Measurements from ENCODE around the gene PTCHD1.

PTCHD1 gene

DNA sequence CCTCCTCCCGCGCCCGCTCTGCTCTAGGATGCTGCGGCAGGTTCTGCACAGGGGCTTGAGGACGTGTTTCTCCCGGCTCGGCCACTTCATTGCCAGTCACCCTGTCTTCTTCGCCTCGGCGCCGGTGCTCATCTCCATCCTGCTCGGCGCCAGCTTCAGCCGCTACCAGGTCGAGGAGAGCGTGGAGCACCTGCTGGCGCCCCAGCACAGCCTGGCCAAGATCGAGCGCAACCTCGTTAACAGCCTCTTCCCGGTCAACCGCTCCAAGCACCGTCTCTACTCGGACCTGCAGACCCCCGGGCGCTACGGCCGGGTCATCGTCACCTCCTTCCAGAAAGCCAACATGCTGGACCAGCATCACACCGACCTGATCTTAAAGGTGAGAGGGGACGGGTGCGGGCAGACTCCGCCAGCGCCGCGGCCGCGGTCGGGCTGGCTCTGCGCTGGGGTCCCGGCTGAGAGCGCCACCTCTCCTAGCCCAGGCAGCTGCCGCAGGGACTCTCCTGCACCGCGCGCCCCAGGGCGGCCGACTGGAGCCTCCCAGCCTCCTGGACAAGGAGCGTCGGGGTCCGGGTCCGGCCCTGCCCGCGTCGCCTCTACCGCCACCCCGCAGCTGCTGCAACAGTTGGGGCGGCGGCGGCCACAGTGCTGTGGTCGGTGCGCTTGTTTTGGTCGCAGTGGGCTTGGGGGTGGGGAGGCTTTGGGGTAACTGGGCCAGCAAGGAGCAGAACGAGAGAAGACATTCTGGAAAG, at the start of gene PTCHD1:
Gene PTCHD1, plus strand, starts transcription at position 2 of the 752 bp plus-strand sequence. Its CDS starts 27 bp downstream, at position 29.
- no peak for DNase-seq (ENCODE audit: low read depth in 2 of 2)

DNA sequence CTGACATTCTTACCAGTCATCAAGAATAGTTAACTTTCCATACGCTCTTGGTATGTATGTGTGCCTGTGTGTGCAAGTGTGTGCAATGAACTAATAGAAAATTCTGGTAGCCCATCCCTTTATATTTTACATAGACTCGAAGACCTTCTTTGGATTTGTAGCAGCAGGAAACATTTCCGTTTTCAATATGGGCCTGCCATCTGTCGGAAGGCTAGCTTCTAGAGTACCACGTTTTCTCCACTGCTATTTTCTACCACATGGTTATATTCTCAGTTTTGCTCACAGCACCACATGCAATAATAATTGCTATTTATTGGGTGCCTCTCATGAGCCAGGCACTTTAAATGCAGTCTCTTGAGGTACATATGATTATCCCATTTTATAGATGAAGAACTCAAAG, 47.9 kb upstream of the PTCHD1 start:
- no peak for DNase-seq (ENCODE audit: low read depth in 2 of 2)

DNA sequence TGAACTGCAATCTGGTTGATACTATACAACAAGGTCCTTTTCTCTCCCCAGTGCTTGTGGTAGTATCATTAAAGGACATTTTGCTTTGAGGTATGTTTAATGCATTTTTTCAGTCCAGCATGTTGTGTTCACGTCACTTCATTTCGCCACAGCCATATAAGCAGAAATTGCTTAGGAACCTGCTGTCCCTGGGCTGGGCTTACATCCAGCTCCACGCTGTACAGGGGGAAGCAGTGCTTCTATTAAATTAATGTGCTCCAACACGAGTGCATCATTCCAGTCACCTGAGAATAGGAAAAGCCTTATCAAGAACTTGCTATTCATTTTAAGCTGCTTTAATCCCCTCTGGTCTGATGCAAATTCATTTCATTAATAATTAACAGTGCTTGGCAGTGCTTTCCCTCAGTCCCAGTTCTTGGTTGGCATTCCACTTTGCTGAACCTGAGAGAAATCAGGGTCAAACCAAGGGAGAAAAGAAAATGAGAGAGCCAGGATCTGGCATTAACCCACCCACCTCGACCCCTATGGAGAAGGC, 47.4 kb upstream of the PTCHD1 start:
- DNase-seq (ENCODE audit: low read depth in 2 of 2): no peak

DNA sequence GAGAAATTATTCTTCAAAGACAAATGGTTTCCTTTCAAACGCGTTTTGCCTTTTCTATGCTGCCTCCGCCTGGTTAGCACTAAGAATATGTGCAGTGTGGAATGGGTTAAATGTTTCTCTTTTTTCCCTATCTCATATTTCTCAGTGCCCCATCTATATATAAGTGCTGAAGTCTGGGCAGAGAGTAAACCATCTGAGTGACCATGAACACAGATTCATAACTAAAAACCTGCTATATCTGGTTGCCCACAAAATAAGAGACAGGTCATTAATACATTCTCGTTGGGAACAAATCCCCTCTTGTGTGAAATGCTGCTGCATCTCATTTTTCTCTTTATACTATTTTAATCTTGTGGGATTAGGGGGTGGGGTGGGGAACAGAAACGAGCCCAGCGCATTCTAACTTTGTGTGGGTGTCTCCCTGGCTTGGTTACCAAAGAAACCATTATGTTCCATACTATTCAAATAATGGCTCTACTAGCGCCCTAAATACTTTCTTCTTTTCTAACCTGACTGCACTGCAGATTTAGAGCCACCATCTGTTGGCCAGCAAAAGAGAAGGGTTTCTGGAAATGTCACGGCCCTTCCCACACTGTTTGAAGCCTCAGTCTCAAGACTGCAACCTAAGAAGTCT, 42.2 kb upstream of the PTCHD1 start:
- DNase-seq (ENCODE audit: low read depth in 2 of 2): no peak

DNA sequence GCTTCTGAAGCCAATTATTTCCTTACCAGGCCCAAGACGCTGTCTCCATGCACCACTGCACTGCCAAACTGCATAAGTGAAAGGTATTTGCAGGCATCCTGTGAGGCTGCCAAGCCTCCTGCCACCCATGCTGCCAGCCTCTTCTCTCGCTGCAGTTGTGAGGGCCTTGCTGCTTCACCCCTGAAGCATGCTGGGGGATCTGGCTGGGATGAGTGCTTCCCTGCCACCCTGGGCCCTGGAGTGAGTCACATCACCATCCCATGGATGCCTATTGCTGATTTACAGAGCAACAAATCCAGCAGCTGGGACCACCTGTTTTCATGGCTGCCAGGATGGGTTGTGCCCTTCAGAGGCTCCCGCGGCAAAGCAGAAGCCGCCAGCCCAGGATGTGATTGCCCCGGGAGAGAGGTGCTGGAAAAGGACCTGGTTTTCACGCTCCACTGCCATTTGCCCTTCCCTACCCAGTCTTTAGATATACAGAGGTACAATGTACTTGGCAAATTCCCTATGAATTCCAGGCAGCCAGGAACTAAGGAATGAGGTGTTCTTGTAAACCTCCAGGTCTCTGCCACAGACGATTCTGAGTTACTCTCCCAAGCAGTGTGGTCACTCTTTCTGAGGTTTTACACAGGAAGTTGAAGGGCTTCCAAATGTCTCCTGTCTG, 41.5 kb upstream of the PTCHD1 start:
- DNase-seq (ENCODE audit: low read depth in 2 of 2): no peak

DNA sequence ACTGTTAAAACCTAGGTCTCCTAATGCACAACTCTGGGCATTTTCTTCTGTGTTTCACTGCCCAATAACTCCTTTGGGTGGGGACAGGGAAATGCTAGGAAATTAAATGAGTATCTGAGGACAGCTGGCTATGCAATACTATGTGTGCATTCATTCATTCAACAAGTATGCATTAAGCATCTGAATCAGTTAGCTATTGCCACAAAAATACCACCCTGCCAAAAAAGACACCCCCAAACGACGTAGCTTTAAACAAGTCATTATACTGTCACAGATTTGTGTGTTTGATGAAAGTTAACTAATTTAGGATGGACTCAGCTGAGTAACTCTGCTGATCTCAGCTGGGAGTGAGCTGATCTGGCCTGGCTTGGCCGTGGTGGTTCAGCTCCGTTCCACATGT, 29.8 kb upstream of the PTCHD1 start:
- no peak for DNase-seq (ENCODE audit: low read depth in 2 of 2)

DNA sequence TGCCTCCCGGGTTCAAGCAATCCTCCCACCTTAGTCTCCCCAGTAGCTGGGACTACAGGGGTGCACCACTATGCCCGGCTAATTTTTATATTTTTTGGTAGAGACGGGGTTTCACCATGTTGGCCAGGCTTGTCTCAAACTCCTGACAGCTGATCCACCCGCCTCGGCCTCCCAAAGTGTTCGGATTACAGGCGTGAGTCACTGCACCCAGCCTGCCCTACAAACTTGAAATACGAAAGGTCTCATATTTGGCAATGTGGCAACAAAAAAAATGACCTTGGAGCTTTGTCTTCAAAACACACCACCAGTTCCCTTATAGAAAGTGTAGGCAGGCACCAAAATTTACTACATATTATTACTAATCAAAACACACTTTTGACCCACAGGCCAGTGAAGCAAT, 22.9 kb upstream of the PTCHD1 start:
- no peak for DNase-seq (ENCODE audit: low read depth in 2 of 2)

DNA sequence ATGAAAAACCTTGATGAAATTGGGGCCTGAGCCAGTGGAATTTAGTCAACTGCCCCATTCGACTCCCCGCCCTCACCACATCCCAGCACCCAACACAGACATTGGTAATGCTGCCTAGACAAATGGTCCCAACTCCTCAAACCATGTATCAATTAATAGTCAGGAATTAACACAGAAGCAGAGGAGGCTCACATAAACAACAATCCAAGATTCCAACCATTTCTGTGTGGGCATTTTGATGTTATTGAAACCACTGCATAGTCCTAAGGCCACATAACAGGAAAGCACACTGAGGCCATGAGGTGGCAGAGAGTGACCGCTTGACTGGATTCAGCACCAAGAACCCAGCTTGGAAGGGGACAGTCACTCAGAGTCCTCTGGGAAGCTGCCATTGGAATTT, 22.5 kb upstream of the PTCHD1 start:
- DNase-seq (ENCODE audit: low read depth in 2 of 2): no peak

DNA sequence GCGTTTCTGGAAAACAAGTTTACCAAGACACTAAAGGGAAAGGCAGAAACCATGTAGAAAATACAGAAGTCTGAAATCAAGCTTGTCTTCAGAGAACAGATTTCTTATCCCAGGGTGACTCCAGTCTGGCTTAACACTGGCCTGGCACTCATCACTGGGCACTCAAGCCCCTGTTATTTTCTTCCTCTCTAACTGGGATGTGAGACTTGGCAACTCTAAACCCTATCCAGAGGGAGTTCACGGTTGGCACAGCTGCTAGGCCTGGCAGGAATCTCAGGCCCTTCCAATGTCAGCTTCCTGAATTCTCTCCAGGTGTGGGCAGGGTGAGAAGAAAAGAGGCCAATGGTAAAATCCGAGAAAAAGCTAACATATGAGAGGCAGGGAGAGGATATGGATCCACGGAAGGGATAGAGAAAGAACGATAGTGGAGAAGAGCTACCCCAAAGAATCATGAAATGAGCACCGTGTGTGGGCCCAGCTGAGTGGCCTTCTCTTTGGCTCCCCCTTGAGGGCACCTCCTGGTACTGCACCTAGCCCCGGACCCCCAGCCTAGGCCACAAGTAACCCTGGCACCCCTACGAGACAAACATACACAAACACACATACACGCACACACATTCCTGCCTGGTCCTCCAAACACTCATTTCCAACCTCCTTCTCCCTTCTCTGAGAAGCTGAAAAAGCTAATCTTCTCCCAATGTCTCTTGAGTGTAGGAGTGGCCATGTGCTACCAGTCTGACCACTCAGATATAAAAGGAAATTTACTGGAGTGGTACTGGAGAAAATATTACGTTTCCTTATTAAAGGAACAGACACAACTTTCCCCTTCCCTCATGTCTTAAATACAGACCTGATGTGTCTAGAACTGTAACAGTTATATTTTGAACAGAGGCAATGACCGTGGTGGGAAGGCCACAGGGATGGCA, 16.6 kb upstream of the PTCHD1 start:
- DNase-seq (ENCODE audit: low read depth in 2 of 2): no peak

DNA sequence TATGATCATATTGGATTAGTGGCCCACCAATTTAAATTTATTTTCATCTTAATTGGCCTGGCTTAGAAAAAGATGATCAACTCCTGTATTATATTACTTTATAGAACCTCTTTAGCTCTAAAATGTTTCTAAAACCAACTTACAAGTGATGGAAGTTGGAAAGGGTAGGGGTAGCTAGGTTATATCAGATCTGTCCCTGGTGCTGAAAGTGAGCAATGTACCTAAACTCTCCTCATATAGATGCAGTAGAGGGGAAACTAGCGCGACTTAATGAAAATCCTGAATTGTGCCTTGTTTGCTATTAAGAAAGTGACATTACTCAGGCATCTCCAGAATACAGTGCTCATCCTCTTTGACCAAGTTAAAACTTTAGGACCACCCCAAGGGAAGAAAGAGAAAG, 7.5 kb upstream of the PTCHD1 start:
- DNase-seq (ENCODE audit: low read depth in 2 of 2): no peak

DNA sequence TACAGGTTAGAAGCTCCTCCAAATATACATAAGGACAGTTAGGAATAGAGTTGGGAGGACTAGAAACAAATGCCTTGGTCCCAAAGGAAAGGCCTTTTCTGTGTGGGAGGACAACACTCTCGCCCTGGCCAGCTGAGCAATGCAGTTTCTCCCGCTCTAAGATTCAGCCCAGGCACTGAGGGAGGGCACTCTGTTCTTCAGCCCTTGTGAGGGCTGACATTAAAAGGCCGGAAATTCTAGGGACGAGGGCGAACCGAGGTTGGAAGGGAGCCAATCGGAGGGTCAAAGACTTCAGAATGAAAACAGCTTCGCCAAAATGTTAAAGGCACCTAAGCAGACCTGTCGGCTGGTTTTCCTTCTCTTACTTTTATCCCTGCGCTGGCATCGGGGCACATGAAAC, 2.9 kb upstream of the PTCHD1 start:
- no peak for DNase-seq (ENCODE audit: low read depth in 2 of 2)

DNA sequence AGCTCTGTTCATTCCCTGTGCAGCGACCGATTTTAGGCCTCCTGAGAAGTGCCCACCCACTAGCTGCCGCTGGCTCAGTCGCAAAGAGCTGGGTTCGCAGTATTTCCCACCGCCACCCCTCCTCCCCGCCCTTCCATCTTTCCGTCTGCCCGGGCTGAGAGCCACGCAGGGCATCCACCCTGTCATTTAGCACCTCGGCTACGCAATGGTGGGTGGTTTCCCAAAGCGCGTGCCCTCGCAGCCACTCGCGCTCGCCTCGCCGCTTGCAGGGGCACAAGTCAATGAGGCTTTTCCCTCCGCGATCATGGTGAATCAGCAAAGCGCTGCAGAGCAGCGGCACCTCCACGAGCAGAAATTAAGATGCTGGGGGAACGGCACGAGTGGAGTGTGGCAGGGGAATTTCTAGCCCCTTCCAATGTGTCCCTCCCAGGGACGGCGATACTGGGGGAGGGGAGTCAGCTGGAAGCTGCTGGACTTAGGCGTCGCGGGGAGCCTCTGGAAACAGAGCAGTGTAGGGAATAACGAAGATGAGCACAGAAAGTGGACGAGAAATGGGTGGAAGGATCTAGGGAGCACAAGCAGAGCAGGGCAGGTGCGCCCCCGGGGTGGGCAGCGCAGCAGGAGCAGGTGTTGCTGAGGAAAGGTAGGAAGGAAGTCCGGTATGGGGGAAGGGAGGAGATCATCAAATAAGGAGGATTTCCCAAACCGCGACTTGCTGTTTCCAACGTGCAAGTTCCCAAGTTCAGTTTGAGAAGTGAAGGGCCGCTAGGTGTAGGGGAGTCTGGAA, 2.4 kb upstream of the PTCHD1 start:
- DNase-seq (ENCODE audit: low read depth in 2 of 2): no peak

DNA sequence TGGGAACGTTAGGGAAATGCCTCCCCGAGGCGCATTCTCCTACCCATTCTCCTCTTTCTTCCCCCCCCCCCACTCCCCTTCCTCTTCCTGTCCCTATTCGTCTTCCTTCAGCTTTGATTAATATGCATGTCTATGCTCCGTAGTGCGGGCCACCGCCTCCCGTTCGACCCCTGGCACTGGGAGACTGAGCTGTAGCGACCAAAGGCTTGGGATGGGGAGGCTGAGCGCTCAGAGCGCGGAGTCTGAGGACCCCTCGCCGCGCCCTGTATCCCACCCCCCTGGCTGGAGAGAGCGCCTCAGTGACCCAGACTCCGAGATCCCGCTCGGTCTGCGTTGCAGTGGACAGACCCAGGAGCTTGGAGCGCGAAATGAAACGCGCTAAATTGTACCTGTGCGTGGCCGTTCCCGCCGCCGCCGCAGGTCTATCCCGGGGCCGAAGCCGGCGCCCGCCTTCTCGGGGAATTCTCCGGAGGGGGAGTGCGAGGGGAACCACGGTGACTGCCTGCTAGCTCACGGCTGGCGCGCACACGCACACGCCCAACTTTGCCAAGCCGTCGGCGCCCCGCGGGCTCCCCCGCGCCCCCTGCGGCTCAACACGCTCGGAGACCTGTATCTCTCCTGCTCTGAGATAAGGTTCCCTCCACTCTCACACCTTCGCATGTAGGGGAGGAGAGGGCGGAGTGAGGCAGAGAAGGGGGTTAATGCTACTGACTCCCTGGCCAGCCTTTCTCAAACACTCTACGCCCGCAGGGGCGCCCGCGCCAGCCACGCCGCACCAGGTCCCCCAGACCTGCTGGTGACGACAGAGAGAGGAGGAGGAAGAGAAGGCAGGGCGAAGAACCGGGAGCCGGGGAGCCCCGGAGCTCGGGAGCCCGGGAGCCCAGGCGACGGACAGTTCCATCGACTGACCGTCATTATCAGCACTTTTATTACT, 1.5 kb upstream of the PTCHD1 start:
- DNase-seq (ENCODE audit: low read depth in 2 of 2): no peak

DNA sequence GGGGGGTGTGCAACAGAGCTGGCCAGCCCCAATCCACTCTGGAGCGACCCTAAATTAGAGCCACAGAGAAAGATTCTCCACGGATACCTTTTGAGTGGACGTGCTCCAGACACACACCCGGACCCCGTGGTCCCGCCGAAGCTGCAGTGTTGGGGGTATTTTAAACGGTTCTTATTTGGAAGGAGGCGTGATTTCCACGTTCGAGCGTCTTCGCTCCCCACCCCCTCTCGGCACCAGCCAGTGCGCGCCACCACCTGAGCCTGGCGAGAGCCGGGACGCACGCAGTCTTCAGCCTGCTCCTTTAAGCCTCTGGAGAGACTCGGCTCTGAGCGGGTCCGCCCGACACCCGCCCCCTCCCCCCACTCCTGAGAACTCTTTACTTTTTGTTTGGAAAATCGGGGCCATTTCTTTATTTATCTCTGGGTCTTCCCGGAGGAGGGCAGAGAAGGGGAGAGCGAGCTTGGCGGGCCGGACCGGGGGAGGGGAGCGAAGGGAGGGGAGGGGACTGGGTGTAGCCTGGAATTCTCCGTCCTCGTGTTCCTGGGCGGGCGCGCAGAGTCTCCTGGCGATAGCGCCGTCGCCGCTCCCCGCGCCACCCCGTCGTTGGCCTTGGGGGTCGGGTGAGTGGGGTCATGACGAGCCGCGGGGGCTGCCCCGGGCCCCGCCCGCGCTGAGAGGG, 668 bp upstream of the PTCHD1 start:
- no peak for DNase-seq (ENCODE audit: low read depth in 2 of 2)

DNA sequence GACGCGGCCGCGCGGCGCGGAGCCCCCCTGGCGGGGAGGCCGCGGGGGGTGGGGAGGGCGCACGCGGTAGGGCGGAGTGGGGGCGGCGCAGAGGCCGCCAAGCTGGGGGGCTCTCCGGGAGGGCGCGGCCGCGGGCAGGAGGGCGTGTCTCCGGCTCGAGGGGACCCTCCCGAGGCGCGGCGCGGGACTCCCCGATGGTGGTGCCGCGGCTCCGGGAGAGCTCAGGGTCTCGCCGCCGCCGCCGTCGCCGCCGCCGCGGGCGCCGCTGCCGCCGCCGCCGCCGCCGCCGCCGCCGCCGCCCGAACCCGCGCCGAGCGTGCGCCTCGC, 165 bp upstream of the PTCHD1 start:
- DNase-seq (ENCODE audit: low read depth in 2 of 2): no peak

DNA sequence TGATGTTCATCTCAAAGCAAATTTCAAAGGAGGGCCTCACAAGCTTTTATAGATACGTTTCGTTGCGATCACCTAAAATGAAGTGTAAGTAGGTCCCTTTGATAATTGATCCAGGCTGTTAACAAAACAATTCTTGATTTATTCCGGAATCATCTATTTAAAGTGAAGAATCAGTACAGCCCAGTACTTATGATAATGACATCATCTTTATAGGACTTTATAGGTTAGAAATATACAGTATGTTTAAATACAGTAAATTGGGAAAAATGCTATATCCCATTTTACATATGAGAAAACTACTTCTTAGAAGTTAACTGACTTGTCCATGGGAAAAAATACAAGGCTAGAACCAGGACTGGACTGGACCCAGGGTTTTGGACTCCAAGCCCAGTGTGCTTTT, 3.7 kb downstream of the PTCHD1 start:
- no peak for DNase-seq (ENCODE audit: low read depth in 2 of 2)

DNA sequence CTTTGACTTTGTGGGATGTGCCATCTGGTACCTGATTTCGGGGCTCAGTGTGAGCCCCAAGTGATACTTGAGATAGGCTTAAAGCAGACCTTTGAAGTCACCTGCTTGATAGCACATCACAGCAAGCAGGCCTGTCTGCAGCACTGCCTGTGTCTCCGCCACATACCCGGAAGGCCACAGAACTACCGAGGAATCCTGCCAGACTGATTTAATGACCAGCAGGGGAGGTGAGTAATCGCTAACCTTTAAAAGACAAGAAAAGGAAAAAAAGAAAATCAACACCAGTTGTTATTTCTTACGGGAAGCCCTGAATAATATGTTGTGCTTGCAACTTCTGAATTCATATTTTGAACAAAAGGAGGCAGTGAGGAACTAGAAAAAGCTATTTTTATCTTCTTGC, 6.8 kb downstream of the PTCHD1 start:
- no peak for DNase-seq (ENCODE audit: low read depth in 2 of 2)

DNA sequence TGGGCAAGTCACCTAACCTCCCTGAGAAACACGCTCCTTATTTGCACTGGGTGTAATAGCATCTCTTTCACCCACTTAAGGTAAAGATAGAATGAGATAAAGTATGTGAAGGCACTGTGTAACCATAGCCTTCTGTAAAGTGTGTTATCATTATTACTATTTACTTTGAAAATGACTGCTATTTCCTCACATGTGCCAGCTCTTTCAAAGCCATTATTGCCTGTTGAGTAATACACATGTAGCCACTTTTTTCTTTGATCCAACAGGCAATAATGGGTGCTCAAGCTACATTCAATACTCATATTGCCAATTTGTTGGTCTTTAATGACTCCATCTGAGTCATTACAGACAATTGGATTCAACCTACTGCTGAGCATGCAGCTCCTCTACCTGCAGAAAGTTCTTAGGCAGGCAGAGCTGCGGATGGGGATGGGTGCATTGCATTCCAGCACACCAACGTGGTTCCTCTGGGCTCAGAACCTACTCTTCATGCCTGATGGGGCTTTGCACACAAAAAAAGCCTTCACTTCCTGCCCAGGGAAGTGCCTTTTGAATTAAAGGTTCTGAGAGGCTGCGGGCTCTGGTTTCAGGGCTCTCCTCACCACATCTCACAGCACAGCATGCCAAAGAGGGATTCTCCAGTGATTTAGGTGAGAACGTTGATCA, 9.7 kb downstream of the PTCHD1 start:
- DNase-seq (ENCODE audit: low read depth in 2 of 2): no peak

DNA sequence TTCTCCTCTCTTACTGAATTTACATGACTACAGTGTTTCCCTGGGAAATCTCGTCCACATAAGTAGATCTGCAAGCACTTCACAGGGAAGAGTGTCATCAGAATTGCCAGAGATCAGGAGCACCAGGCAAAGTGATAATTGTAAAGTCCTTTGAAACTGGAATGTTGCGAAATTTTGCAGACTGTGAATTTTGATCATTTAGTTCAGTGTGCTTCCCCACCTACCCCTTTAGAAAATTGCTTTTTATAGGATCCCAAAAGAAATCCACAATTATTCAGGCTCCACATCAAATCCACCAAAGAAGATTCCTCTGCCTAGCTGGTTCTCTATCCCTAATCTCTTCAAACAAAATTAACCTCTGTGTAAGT, 10.2 kb downstream of the PTCHD1 start:
- DNase-seq (ENCODE audit: low read depth in 2 of 2): no peak

All from fibroblast of skin of left biceps (primary cell).